Pancreas (tissue), 10 donors: ENCODE data around the gene CBX5. TPM values are rescaled to one million over a fixed set of nuclear protein-coding genes. Genes with fewer than 3 reads are reported as not detected.

Experiments
- ATAC-seq, 4 donors: fragments of 200-7000 bp; cut with Tn5 transposase; one replicate each; pipeline versions ENCODE4 v1.8.0 to v1.9.1; 2020; ENCODE audit warnings: mild to moderate bottlenecking in 4 of 4, moderate library complexity in 4 of 4
- DNase-seq, 6 donors: peaks; one replicate each; pipeline ENCODE4 v3.0.0-alpha.2; 2020
- FAIRE-seq: peaks from 2 replicates; lab custom pipeline; 2012; peaks lifted over from hg19 to GRCh38; lab: Jason Lieb, UNC
- H3K27ac ChIP-seq, 4 donors: fragments of 200-600 bp; sonication (generic); 1 replicate in 3 of 4; 2 replicates in 1 of 4; pipeline versions ENCODE4 v1.5.0 to v1.8.0; 2020
- H3K27me3 ChIP-seq, 4 donors: fragments of 200-600 bp; one replicate each; pipeline ENCODE4 v1.8.0; 2021
- H3K36me3 ChIP-seq, 3 donors: fragments of 200-600 bp; sonication (generic) in 1 of 3; one replicate each; pipeline versions ENCODE4 v1.5.0 to v1.8.0; 2020 to 2021
- H3K4me1 ChIP-seq, 3 donors: fragments of 200-600 bp; one replicate each; pipeline ENCODE4 v1.8.0; 2021
- H3K4me3 ChIP-seq, 4 donors: fragments of 200-600 bp; sonication (generic) in 2 of 4; one replicate each; pipeline versions ENCODE4 v1.5.0 to v1.8.0; 2020 to 2021
- H3K9me3 ChIP-seq, 4 donors: fragments of 200-600 bp; one replicate each; pipeline ENCODE4 v1.8.0; 2021
- CTCF ChIP-seq, 4 donors: fragments of 200-600 bp; sonication (generic) in 3 of 4; IDR thresholded peaks; one replicate each; pipeline versions ENCODE4 v1.5.0 to v1.8.0; 2021; ENCODE audit warnings: antibody characterized with exemption in 4 of 4
- WGBS, 2 donors: extraction: QIAGEN DNeasy Blood & Tissue Kit; methylation state at CpG; one replicate each; pipeline ENCODE4 v1.1.7; 2013; 5-methylcytosine and 5-hydroxymethylcytosine counted together
- intact Hi-C, 3 donors: fragments of 100-400 bp; cut with DNase I; formaldehyde crosslinking; loops; one replicate each; pipeline versions ENCODE4 v1.11.1 to v1.14.2; 2022
- polyA plus RNA-seq, 2 donors: library from polyadenylated mRNA; stranded (reverse); fragments of 200-250 nt; gene quantifications; one replicate each; pipeline ENCODE4 v1.2.3, GENCODE V29; 2013
- total RNA-seq, 6 donors: library from RNA; stranded (reverse); fragmentation: NEBNext Ultra II Directional in 4 of 6; extraction: Animal tissue kit (Norgen Biotek cat#: 25700) in 4 of 6; gene quantifications; one replicate each; pipeline versions ENCODE4 v1.2.1 to v1.2.4, GENCODE V29; 2021 to 2023
- donor health status: healthy with polysubstance abuse.
- donor health status: DM: no; HTN: no; CAD: no; lungs with moderate emphysema.
- donor health status: DM: no; HTN: no; CAD: no.
- donor health status: control.
- donor health status: control.
- donor health status: Bipolar disorder and iron deficiency.
- donor health status: DM: yes; HTN: yes; CAD: no.
- donor health status: DM: no; HTN: no; CAD: no.
- donor health status: DM: no; HTN: no; CAD: no.
- donor health status: DM: yes; HTN: yes; CAD: no.

Gene CBX5
- total and polyA plus RNA-seq, 8 donors = 5.9 to 41.4 (median 24.6) TPM

GRCh38 chr12:54273981-54274380 lies 5.9 kb downstream of the CBX5 start:
- no peak overlapping the region for H3K4me3 ChIP-seq
- intact Hi-C loops = no loop called here
- H3K27me3 ChIP-seq = no peaks in the 10 kb centered on the region
- no peak overlapping the region for H3K27ac ChIP-seq
- H3K9me3 ChIP-seq = no peaks in the 10 kb centered on the region
- no peaks in the 10 kb centered on the region for H3K36me3 ChIP-seq
- ATAC-seq (peak in 3 of 4 donors; percentile 48 to 66 (median 66)), DNase-seq (no peak), FAIRE-seq (no peak)
- 61% methylated on average over 2 of the region's 2 CpGs for WGBS, 2 donors
- TF ChIP-seq CTCF (IDR thresholded peaks at IDR 0.05) = no peak
- H3K4me1 ChIP-seq = peaks cover 6 to 20% (median 16%) of the 10 kb centered on the region in 3 donors

DNA sequence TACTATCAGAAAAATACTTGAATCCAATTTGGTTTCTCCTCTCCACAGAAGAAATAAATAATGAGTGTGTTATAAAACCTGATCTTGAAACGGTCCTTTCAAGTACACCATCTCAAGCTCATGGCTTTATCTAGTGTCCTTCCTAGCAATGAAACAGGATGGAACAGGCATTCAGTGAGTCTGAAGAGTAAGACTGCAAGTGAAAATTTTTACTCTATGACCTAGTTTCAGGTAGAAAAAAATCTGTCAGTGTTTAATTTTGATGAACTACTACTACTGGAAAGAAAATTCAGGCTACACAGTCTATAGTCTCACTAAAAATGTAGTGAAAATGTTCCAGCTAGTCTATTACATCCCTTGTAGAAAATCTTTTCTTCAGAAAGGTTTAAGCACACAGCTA lies 7.7 kb downstream of the CBX5 start:
- DNase-seq = no peak
- Histone ChIP-seq H3K27me3 (no peaks in the 10 kb centered on the region), H3K4me3 (no peak overlapping the region), H3K36me3 (no peaks in the 10 kb centered on the region), H3K4me1 (peaks cover 3 to 6% (median 4%) of the 10 kb centered on the region in 3 donors), H3K27ac (no peak overlapping the region), H3K9me3 (no peaks in the 10 kb centered on the region)
- FAIRE-seq = no peak
- intact Hi-C loops = no loop called here
- no peak for ATAC-seq
- no peak for TF ChIP-seq CTCF (IDR thresholded peaks at IDR 0.05)
- 70 to 84% methylated on average over 1 of the region's 1 CpG for WGBS, 2 donors

DNA sequence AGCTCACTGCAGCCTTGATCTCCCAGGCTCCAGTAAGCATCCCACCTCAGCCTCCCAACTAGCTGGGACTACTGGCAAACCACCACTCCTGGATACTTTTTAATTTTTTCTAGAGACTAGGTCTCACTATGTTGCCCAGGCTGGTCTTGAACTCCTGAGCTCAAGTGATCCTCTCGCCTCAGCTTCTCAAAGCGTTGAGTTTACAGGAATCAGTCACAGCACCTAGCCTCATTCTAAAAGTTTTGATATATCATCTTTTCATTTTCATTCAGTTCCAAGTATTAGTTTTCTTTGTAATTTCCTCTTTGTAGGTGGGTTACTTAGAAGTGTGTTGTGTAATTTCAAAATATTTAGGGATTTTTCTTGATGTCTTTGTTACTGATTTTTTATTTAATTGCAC lies 9.6 kb downstream of the CBX5 start:
- H3K27ac ChIP-seq = no peak overlapping the region
- FAIRE-seq (no peak), DNase-seq (no peak), ATAC-seq (no peak)
- intact Hi-C loops = no loop called here
- H3K27me3 ChIP-seq = no peaks in the 10 kb centered on the region
- H3K4me1 ChIP-seq = peaks cover 3 to 6% (median 4%) of the 10 kb centered on the region in 3 donors
- TF ChIP-seq CTCF (IDR thresholded peaks at IDR 0.05) = no peak
- H3K9me3 ChIP-seq = no peaks in the 10 kb centered on the region
- WGBS, 2 donors = 92 to 95% methylated on average over 2 of the region's 2 CpGs
- H3K4me3 ChIP-seq = no peak overlapping the region
- H3K36me3 ChIP-seq = no peaks in the 10 kb centered on the region

DNA sequence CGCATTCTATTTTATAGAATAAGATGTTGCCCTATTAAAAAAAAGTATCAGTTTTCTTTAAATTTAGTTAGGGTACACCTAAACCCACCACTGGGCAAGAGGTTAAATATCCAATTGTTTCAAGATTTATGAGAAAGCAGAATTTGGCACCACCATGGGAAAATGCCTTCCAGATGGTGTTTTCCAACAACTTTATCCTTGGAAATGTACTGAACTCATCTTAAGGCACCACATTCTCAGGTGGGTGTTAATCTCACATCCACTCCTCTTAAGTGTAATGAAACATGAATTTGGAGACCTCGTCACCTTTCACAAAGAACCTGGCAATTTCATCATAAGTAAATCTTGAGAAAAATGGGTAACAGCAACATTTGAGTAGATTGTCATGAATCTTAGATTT lies 13.1 kb downstream of the CBX5 start:
- 96 to 97% methylated on average over 2 of the region's 2 CpGs for WGBS, 2 donors
- no peak for DNase-seq
- no peak for TF ChIP-seq CTCF (IDR thresholded peaks at IDR 0.05)
- Histone ChIP-seq H3K4me3 (no peak overlapping the region), H3K27me3 (no peaks in the 10 kb centered on the region), H3K4me1 (no peaks in the 10 kb centered on the region), H3K9me3 (no peaks in the 10 kb centered on the region), H3K27ac (no peak overlapping the region), H3K36me3 (no peaks in the 10 kb centered on the region)
- ATAC-seq = no peak
- no peak for FAIRE-seq
- intact Hi-C loops = no loop called here

- Histone ChIP-seq H3K4me3 (no peak overlapping the region), H3K4me1 (peaks cover 0 to 1% (median 0%) of the 10 kb centered on the region in 3 donors), H3K36me3 (no peaks in the 10 kb centered on the region), H3K9me3 (no peaks in the 10 kb centered on the region), H3K27me3 (no peaks in the 10 kb centered on the region), H3K27ac (no peak overlapping the region)
- no peak for FAIRE-seq
- no peak for ATAC-seq
- DNase-seq = no peak
- 93 to 94% methylated on average over 4 of the region's 4 CpGs for WGBS, 2 donors
- intact Hi-C loops = no loop called here
- TF ChIP-seq CTCF (IDR thresholded peaks at IDR 0.05) = no peak
Measured at GRCh38 chr12:54265364-54265812, 14.5 kb downstream of the CBX5 start.
